Tibial nerve (tissue), 4 donors: ENCODE data around the gene VLDLR. TPM values are rescaled to one million over a fixed set of nuclear protein-coding genes. Genes with fewer than 3 reads are reported as not detected.

ENCODE experiments used
- DNase-seq, 2 donors: peaks; one replicate each; pipeline ENCODE4 v3.0.0-alpha.2; 2019; ENCODE audit warnings: low spot score in 2 of 2
- H3K27ac ChIP-seq, 4 donors: fragments of 200-600 bp; sonication (generic) in 3 of 4; one replicate each; pipeline ENCODE4 v1.5.1; 2017 to 2019; ENCODE audit warnings: mild to moderate bottlenecking in 1 of 4
- H3K27me3 ChIP-seq, 2 donors: fragments of 200-600 bp; sonication (generic) in 1 of 2; one replicate each; pipeline versions ENCODE4 v1.5.1 to v1.6.0; 2017 to 2019
- H3K36me3 ChIP-seq, 3 donors: fragments of 200-600 bp; sonication (generic); one replicate each; pipeline ENCODE4 v1.5.1; 2018 to 2019
- H3K4me1 ChIP-seq, 4 donors: fragments of 200-600 bp; sonication (generic) in 3 of 4; one replicate each; pipeline ENCODE4 v1.5.1; 2017 to 2019
- H3K4me3 ChIP-seq, 4 donors: fragments of 200-600 bp; sonication (generic) in 3 of 4; one replicate each; pipeline ENCODE4 v1.5.1; 2017 to 2019; ENCODE audit warnings: mild to moderate bottlenecking in 1 of 4, moderate library complexity in 1 of 4
- H3K9me3 ChIP-seq, 4 donors: fragments of 200-600 bp; sonication (generic) in 3 of 4; one replicate each; pipeline ENCODE4 v1.5.1; 2017 to 2019
- EP300 ChIP-seq, 2 donors: sonication (generic); formaldehyde crosslinking; IDR thresholded peaks; one replicate each; pipeline ENCODE4 v1.6.1; 2017; ENCODE audit warnings: antibody characterized with exemption in 2 of 2, mild to moderate bottlenecking in 1 of 2
- POLR2A ChIP-seq, 2 donors: fragments of 450-650 bp; IDR thresholded peaks; one replicate each; pipeline ENCODE4 v1.6.1; 2017; ENCODE audit warnings: antibody characterized with exemption in 2 of 2, mild to moderate bottlenecking in 2 of 2, moderate library complexity in 2 of 2
- WGBS, 2 donors: methylation state at CpG; one replicate each; pipeline ENCODE4 v1.1.5; 2018; 5-methylcytosine and 5-hydroxymethylcytosine counted together
- total RNA-seq, 4 donors: library from RNA; depleted of rRNA; stranded (reverse); fragments of >200 nt; gene quantifications; one replicate each; pipeline ENCODE4 v1.1.0, GENCODE V29; 2016
- TF ChIP-seq, protein P1 (sequence below), 5 experiments: fragments of 200-600 bp in 3 of 5; fragments of 450-650 bp in 2 of 5; sonication (generic) in 3 of 5; IDR thresholded peaks; one replicate each; pipeline ENCODE4 v1.5.1; 2016 to 2019; ENCODE audit warnings: antibody characterized with exemption in 5 of 5, mild to moderate bottlenecking in 3 of 5, moderate library complexity in 2 of 5

Gene VLDLR
- total RNA-seq, 4 donors from 2014 or later: 9.0 to 14.0 (median 11.1) TPM

DNA sequence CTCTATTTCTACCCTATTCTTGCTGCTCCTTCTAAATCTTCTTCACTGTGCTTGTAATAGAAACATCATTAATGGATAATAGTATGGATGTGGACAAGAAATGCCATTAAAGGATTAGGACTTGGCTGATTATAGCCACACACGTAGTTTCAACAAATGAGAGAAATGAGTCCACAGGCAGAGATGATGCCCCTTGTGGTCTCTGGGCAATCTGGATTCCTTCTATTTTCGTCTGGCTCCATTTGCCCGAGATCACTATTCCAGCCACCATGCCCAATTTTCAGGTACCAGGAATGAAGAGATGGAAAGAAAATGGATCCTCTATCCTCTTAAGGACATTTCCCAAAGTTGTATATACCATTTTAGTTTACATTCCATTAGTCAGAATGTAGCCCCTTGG is 13.2 kb downstream of the VLDLR start:
- DNase-seq: no peak
- WGBS, 2 donors: 87 to 95% methylated on average over 3 of the region's 3 CpGs
- Histone ChIP-seq H3K36me3 (no peaks in the 10 kb centered on the region), H3K4me1 (peaks cover 0 to 14% (median 0%) of the 10 kb centered on the region in 4 donors), H3K27ac (no peak overlapping the region), H3K9me3 (no peaks in the 10 kb centered on the region), H3K4me3 (no peak overlapping the region), H3K27me3 (no peaks in the 10 kb centered on the region)
- no peak for TF ChIP-seq POLR2A (IDR thresholded peaks at IDR 0.05)
- TF ChIP-seq, protein P1, sequence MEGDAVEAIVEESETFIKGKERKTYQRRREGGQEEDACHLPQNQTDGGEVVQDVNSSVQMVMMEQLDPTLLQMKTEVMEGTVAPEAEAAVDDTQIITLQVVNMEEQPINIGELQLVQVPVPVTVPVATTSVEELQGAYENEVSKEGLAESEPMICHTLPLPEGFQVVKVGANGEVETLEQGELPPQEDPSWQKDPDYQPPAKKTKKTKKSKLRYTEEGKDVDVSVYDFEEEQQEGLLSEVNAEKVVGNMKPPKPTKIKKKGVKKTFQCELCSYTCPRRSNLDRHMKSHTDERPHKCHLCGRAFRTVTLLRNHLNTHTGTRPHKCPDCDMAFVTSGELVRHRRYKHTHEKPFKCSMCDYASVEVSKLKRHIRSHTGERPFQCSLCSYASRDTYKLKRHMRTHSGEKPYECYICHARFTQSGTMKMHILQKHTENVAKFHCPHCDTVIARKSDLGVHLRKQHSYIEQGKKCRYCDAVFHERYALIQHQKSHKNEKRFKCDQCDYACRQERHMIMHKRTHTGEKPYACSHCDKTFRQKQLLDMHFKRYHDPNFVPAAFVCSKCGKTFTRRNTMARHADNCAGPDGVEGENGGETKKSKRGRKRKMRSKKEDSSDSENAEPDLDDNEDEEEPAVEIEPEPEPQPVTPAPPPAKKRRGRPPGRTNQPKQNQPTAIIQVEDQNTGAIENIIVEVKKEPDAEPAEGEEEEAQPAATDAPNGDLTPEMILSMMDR (IDR thresholded peaks at IDR 0.05): no peak
- TF ChIP-seq EP300 (IDR thresholded peaks at IDR 0.05): no peak

DNA sequence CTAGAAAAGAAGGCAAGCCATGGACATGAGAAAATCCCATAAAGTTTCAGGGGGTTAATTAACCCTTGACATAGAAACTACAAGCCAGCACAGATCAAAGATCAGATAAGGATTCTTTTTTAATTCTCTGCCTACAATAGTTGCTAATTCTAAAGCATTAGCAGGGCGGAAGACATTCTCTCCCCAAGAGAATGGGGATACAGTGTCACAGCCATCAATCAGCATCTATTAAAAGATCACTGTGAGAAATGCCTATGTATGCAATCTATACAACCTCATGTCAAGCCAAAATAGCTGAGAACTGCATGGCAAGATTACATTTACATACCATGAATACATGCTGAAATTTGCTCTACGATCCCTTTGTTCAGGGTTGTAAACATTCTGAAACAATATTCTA is 14.3 kb downstream of the VLDLR start:
- Histone ChIP-seq H3K27me3 (no peaks in the 10 kb centered on the region), H3K4me3 (no peak overlapping the region), H3K9me3 (no peaks in the 10 kb centered on the region), H3K36me3 (peaks cover 0 to under 1% (median 0%) of the 10 kb centered on the region in 3 donors), H3K4me1 (peaks cover 0 to 14% (median 0%) of the 10 kb centered on the region in 4 donors), H3K27ac (no peak overlapping the region)
- 70 to 72% methylated on average over 2 of the region's 2 CpGs for WGBS, 2 donors
- no peak for TF ChIP-seq EP300 (IDR thresholded peaks at IDR 0.05)
- TF ChIP-seq POLR2A (IDR thresholded peaks at IDR 0.05): no peak
- TF ChIP-seq, protein P1 (IDR thresholded peaks at IDR 0.05): no peak
- no peak for DNase-seq

DNA sequence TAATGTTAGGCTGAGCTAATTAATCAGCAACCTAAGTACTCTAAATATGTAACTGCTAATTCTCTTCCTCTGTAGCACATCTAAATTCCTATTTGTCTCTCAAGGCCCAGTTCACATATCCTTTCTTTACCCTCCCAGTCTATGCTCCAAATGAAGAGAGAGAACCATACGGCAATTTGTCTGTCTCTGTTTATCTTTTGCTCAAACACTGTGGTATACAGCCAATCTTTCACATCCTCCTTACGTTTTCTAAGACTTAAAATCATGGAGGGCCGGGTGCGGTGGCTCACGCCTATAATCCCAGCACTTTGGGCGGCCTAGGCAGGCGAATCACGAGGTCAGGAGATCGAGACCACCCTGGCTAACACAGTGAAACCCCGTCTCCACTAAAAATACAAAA is 15.8 kb downstream of the VLDLR start:
- H3K36me3 ChIP-seq: peaks cover 0 to 6% (median 0%) of the 10 kb centered on the region in 3 donors
- H3K9me3 ChIP-seq: no peaks in the 10 kb centered on the region
- H3K4me3 ChIP-seq: no peak overlapping the region
- no peaks in the 10 kb centered on the region for H3K27me3 ChIP-seq
- TF ChIP-seq POLR2A (IDR thresholded peaks at IDR 0.05): no peak
- TF ChIP-seq, protein P1 (IDR thresholded peaks at IDR 0.05): no peak
- TF ChIP-seq EP300 (IDR thresholded peaks at IDR 0.05): no peak
- WGBS, 2 donors: 92 to 96% methylated on average over 10 of the region's 10 CpGs
- no peak for DNase-seq
- H3K4me1 ChIP-seq: peaks cover 0 to 14% (median 0%) of the 10 kb centered on the region in 4 donors
- H3K27ac ChIP-seq: no peak overlapping the region

DNA sequence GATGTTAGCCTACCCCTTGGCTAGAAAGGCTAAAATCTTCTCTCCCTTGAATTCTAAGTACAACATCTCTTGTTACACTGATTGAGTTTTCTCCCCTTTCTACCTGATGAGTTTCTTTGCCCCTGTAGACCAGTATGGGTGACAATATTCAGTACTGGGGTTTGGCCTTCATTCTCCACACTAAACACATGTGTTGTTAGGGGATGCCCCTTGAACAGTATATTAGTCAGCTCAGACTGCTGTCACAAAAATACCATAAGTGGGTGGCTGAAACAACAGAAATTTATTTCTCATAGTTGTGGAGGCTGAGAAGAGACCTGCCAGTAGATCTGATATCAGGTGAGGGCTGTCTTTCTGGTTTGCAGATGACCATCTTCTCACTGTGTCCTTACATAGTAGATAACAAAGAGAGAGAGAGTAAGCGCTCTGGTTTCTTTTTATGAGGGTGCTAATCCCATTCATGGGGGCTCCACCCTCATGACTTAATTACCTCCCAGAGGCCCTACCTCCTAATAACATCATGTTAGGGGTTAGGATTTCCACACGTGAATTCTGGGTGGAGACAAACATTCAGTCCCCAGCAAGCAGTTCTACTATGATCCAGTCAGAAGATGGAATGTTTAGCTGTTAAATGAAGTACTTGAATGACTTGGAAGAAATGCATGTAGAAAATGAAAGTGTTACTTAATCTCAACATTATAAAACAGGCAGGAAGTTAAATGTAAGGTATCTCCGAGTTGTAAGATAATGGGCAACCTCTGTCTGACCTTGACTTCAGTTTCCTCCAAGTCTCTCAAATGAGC is 17.5 kb downstream of the VLDLR start:
- Histone ChIP-seq H3K9me3 (no peaks in the 10 kb centered on the region), H3K36me3 (peaks cover 0 to 11% (median 0%) of the 10 kb centered on the region in 3 donors), H3K27me3 (no peaks in the 10 kb centered on the region), H3K27ac (no peak overlapping the region), H3K4me3 (no peak overlapping the region), H3K4me1 (peaks cover 0 to 6% (median 0%) of the 10 kb centered on the region in 4 donors)
- WGBS, 2 donors: 73 to 84% methylated on average over 3 of the region's 3 CpGs
- no peak for DNase-seq
- TF ChIP-seq POLR2A (IDR thresholded peaks at IDR 0.05): no peak
- TF ChIP-seq EP300 (IDR thresholded peaks at IDR 0.05): no peak
- TF ChIP-seq, protein P1 (IDR thresholded peaks at IDR 0.05): no peak

DNA sequence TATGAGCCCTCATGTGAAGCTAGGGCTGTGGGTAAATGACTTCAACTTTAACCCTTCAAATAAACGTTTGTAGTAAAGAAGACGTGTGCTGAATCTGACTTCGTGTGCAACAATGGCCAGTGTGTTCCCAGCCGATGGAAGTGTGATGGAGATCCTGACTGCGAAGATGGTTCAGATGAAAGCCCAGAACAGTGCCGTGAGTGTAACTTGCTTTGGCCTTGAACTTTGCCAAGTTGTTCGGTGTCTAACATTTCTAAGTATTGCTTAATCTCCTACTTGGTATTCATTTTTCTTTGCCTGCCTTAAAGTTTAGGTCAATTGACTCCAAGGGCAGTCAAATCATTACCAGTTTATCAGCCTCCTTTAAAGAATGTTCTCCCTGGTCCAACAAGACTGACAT is 18.2 kb downstream of the VLDLR start:
- Histone ChIP-seq H3K9me3 (no peaks in the 10 kb centered on the region), H3K4me1 (no peaks in the 10 kb centered on the region), H3K36me3 (peaks cover 0 to 13% (median 0%) of the 10 kb centered on the region in 3 donors), H3K27ac (no peak overlapping the region), H3K27me3 (no peaks in the 10 kb centered on the region), H3K4me3 (no peak overlapping the region)
- no peak for DNase-seq
- WGBS, 2 donors: 55 to 64% methylated on average over 7 of the region's 7 CpGs
- no peak for TF ChIP-seq POLR2A (IDR thresholded peaks at IDR 0.05)
- TF ChIP-seq EP300 (IDR thresholded peaks at IDR 0.05): no peak
- TF ChIP-seq, protein P1 (IDR thresholded peaks at IDR 0.05): no peak
